Activated T-cell treated with anti-CD3 and anti-CD28 coated beads, Interleukin-2, amount 50 U/mL, for 48 hours (primary cell): ENCODE data around the gene TOR1B.
A peak's percentile ranks its signal among the peaks of the same experiment; 100 is the strongest.
"Not testable (repeated sequence)": the region's sequence is repeated elsewhere in the genome, so short reads cannot be mapped to it uniquely, and the experiment has no call there.

Source experiments
- DNase-seq, 2 experiments: peaks; one replicate each; pipeline ENCODE4 v3.0.0-alpha.2; 2020

TOR1B gene

DNA sequence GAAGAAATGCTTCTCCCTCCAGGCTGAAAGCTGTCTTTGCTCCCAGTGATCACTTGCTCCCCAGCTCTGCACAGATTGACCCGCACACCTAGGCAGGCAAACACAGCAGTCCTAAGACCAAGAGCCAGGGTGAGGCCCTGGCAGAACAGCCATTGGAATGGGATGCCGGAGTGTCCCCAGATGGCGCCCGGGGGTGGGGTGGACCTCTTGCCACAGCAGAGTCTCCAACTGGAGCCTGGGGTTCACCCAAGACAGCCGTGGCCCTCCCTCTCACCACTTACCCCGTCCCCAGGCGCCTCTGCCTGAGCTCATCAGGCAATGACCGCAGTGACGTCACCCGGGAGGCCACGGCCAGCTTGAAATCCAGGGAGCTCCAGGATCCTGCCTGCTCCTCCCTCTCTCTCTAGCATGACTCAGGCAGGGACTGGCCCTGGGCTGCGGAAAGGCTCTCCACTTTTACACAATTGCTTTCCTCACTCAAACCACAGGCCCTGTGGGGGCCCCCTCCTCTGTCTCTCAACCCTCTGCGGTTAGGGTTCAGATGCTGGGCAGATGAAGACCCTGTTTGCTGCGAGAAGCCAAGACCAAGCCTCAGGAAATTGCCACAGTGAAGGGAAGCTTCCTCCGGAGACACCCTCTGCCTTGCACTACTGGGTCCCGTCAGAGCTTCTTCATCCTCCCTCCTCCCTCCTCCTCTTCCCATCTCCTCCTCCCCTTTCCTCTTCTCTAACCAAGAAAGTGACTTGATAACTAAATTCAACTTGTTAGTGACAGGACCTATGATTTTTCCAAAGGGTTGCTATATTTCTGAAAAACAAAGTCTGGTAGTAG lies 25.8 kb upstream of the TOR1B start:
- peak; percentile 68 to 72 for DNase-seq

GRCh38 chr9:129777769-129778130 lies 25.2 kb upstream of the TOR1B start:
- DNase-seq, result no peak

DNA sequence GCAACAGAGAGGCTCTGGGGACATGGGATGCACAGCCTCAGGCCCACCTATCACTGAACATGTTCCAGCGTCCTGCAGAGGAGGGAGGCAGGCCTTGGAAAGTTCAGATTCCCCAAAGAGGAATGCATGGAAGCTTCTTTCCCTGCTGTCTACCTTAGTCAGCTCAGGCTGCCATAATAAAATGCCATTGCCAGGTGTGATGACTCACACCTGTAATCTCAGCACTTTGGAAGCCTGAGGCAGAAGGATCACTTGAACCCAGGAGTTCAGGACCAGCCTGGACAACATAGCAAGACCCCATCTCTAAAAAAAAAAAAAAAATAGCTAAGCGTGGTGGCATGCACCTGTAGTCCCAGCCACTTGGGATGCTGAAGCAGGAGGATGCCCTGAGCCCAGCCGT lies 24.5 kb upstream of the TOR1B start:
- no peak for DNase-seq

DNA sequence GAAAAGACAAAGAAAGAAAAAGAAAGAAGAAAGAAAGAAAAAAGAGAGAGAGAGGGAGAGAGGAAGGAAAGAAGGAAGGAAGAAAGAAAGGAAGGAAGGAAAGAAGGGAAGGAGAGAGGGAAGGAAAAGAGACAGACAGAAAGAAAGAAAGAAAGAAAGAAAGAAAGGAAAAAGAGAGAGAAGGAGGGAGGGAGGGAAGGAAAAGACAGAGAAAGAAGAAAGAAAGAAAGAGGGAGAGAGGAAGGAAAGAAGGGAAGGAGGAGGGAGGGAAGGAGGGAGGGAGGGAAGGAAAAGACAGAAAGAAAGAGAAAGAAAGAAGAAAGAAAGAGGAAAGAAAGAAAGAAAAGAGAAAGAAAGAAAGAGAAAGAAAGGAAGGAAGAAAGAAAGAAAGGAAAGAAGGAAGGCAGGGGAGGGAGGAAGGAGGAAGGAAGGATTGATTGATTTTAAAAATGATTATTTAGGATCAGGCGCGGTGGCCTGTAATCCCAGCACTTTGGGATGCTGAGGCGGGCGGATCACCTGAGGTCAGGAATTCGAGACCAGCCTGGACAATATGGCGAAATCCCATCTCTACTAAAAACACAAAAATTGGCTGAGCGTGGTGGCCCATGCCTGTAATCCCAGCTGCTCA lies 23.3 kb upstream of the TOR1B start:
- DNase-seq, result no peak

- no peak for DNase-seq
Observed at GRCh38 chr9:129781131-129781530, 21.9 kb upstream of the TOR1B start.

DNA sequence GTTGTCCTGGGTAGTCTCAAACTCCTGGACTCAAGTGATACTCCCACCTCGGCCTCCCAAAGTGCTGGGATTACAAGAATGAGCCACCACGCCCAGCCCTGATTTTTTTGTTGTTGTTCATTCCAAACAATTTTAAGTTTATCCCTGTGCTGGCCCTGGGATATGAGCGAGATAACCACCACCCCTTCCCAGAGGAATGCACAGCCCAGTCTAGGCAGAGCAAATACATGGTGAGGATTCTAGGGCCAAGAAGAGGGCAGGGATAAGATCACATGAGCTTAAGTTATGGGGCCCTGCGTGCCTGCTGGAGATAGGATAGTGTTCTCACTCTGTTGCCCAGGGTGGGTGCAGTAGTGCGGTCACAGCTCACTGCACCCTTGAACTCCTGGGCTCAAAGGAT lies 21.0 kb upstream of the TOR1B start:
- DNase-seq, result no peak

DNA sequence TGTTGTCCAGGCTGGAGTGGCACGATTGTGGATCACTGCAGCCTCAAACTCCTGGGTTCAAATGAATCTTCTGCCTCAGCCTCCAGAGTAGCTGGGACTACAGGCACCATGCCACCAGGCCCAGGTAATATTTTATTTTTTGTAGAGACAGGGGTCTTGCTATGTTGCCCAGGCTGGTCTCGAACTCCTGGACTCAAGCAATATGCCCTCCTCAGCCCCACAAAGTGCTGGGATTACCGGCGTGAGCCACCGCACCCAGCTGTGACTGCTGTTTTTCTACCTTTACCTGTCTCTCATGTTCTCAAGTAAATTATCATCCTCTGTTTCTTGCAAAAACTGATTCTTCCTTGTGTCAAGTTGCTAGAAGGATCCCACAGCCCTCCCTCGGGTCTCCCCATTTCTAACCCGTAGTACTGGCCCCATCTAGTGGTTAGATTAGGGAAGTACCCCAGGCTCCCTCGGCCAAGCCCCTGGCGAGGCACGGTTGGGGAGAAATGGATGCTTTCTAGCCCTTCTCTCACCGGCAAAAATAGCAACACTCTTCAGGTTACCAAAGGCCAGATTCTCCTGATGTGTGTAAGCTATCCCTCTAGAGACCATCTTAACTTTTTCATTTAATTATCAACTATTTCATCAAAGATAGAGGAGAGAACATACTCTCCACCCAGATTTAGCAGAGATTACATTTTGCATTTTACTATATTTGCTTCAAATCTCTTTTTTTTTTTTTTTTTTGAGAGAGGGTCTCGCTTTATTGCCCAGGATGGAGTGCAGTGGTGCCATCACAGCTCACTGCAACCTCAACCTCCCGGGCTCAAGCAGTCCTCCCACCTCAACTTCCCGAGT lies 19.2 kb upstream of the TOR1B start:
- peak; percentile 83 to 84 for DNase-seq

GRCh38 chr9:129784970-129785369 lies 18.0 kb upstream of the TOR1B start:
- DNase-seq, result not testable (repeated sequence)

- no peak for DNase-seq
Observed at GRCh38 chr9:129785866-129786265, 17.1 kb upstream of the TOR1B start.

- no peak for DNase-seq
Observed at GRCh38 chr9:129786481-129786880, 16.5 kb upstream of the TOR1B start.

- DNase-seq, result no peak
Observed at GRCh38 chr9:129794549-129794948, 8.4 kb upstream of the TOR1B start.

DNA sequence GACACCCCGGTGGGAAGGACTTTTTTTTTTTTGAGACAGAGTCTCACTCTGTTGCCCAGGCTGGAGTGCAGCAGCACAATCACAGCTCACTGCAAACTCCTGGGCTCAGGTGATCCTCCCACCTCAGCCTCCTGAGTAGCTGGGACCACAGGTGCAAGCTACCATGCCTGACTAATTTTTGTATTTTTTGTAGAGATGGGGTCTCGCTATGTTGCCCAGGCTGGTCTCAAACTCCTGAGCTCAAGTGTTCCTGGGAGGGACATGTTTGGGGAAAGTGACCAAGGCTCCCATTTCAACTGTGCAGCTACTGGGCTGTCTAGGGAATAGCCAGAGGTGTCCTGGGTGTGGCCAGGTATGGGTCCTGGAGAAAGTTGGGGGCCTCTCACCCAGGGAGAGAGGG lies 7.0 kb upstream of the TOR1B start:
- DNase-seq, result not testable (repeated sequence)

DNA sequence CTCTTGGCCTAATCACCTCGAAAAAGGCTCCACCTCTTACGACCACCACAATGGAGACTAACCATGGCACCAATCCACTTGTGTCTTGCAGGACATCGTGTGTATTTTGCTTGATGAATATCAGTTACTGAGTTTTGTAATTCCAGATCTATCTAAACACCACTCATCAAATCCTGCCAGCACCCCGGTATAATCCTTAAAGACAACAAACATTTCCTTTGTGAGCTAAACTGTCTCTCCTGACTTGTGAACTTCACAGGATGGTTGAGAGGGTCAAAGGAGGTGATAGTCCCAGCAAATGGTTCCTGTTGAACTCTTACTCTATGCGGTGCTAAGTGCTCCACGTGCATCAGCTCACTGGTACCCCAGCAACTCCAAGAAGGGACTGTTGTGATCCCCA lies 4.0 kb upstream of the TOR1B start:
- no peak for DNase-seq

DNA sequence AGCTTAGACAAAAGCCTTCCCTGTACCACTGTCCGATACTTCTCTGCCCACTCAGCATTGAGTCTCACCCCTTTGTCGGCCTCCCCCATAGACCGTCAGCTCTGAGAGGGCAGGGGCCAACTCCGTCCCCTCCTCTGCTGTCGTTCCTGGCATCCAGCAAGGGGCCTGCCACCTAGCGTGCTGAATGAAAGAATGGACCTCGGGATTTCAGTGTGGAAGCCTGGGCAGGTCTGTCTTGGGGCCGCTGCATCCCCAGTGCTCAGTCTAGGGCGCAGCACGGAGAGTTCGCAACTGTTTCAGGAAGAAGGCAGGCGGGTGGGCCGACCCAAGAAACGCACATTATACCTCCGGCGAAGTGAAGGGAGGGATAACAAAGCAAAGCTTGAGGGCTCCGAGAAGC lies 1.5 kb upstream of the TOR1B start:
- DNase-seq, result no peak

DNA sequence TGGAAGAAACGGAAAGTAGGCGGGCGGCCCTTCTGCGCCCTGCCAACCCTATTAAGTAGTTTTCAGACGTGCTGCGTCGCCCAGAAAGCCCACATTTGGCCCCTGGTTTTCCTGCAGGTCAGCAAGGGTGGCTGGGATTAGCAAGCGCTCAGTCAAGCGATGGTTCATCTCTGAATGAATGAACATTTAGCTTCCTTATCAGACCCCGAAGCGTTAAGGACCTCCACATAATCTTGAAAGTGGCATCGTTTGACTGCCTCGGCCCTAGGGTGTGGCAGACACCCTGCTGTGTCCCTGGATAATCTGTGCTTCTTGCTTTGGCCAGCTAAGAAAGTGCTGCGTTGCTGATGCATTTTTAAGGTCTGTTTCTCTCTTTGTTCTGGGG lies 684 bp downstream of the TOR1B start:
- no peak for DNase-seq

DNA sequence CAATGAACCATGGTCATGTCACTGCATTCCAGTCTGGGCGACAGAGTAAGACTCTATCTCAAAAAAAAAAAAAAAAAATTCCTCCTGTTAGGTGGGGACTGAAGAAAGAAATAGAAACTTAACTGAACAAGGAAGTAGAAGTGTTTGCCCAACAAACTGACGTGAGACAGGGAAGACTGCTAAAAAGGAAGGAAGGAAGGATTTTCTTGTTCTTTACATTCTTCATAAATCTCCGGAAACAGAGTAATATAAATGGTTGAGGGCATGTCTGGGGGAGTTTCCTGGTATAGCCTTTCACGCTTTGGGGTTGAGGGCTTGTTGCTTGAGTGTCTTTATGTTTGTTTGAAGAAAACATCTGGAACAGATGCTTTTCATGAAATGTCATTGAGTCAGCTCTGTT lies 3.1 kb downstream of the TOR1B start:
- no peak for DNase-seq

DNA sequence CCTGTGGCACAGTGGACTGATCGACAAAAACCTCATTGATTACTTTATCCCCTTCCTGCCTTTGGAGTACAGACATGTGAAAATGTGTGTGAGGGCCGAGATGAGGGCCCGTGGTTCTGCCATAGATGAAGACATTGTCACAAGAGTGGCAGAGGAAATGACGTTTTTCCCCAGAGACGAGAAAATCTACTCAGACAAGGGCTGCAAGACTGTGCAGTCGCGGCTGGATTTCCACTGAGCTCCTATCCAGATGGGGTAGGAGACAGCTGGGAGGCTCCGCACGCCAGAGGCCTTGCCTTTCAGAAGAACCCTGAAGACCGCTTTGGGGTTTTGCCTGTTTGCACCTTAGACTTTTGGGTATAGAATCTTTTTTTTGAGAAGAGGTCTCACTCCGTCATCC lies 6.4 kb downstream of the TOR1B start:
- DNase-seq, result no peak

GRCh38 chr9:129810116-129810515 lies 7.1 kb downstream of the TOR1B start:
- no peak for DNase-seq

GRCh38 chr9:129810788-129811187 lies 7.8 kb downstream of the TOR1B start:
- no peak for DNase-seq

DNA sequence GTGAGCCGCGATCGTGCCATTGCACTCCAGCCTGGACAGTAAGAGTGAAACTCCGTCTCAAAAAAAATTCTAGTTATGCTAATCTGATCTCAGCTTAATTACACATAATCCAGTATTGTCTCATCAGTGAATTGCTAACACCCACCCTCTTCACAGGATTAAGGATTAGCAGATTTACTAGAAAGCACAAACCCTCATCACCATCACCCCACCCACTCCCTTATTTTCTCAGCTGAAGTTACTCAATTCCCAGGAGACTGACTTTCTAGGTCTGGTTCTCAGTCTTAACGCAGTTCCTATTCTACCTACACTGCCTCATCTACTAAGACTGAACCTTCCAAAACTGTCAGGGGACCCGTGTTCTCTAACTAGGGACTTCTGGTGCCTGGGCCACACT lies 9.0 kb downstream of the TOR1B start:
- DNase-seq, result no peak

- DNase-seq, result no peak
Observed at GRCh38 chr9:129812385-129812784, 9.4 kb downstream of the TOR1B start.

DNA sequence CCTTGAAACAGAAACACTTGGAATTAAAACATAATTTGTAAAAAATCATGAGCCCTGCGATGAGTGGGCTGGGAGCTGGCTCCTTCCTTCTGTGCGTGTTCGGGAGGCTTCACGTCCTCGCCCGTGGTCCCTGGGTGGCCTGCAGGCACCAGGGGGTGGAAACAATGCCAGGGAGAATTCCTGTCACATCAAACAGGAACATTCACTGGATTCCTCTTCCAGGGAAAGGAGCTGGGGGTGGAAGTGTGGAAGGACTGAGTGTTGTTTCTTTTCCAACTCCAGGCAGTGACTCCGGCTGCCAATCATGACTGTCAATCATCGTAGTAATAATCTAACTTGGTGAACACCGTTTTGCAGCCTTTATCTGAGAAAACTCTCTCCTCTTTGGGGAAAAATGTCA lies 10.7 kb downstream of the TOR1B start:
- DNase-seq, result no peak

DNA sequence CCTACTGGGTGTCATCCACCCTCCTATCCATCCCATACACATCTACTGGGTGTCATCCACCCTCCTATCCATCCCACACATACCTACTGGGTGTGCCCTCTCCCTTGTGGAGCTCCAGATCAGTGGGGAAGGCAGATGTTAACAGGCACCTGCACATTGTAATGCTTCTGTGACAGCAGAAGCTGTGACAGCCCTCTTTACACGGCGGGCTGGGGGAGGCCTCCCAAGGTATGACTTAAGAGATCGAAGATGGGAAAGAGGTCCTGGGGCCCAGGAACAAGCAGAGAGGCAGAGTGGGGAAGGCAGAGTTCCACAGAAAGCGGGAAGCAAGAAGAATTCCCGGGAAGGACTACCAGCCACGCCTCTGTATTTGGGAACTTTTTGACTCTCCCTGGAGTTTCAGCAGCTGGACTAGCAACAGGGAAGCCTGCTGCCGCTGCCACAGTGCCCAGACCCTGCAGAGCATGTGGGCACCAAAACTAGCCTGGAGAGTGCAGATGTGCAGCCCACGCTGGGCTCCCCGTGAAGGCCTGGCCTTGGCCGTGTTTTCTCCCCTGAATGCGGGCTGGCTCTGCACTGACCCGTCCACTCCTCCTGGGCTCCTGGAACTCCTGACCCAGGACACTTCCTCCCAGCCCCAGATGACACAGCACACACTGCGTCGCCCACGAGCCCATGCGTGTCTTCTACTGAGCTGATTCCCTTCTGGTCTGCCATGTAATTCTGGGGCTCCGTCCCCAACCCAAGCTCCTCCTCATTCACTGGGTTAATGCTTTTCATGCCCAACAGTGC lies 11.6 kb downstream of the TOR1B start:
- DNase-seq, result no peak
